22Rv1 (cell line): ENCODE results near the gene SEPTIN1.
"Not testable (repeated sequence)": the region's sequence is repeated elsewhere in the genome, so short reads cannot be mapped to it uniquely, and the experiment has no call there.

Experiments used
- ZFX ChIP-seq: fragments of 450-650 bp; IDR thresholded peaks from 2 replicates; pipeline ENCODE4 v1.6.1; 2017; ENCODE audit warnings: antibody characterized with exemption, borderline replicate concordance
- TF ChIP-seq, protein P1 (sequence below): fragments of 450-650 bp; IDR thresholded peaks from 2 replicates; pipeline ENCODE4 v1.5.1; 2017; ENCODE audit warnings: mild to moderate bottlenecking

- TF ChIP-seq, protein P1, sequence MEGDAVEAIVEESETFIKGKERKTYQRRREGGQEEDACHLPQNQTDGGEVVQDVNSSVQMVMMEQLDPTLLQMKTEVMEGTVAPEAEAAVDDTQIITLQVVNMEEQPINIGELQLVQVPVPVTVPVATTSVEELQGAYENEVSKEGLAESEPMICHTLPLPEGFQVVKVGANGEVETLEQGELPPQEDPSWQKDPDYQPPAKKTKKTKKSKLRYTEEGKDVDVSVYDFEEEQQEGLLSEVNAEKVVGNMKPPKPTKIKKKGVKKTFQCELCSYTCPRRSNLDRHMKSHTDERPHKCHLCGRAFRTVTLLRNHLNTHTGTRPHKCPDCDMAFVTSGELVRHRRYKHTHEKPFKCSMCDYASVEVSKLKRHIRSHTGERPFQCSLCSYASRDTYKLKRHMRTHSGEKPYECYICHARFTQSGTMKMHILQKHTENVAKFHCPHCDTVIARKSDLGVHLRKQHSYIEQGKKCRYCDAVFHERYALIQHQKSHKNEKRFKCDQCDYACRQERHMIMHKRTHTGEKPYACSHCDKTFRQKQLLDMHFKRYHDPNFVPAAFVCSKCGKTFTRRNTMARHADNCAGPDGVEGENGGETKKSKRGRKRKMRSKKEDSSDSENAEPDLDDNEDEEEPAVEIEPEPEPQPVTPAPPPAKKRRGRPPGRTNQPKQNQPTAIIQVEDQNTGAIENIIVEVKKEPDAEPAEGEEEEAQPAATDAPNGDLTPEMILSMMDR: not testable (repeated sequence)
- TF ChIP-seq ZFX: not testable (repeated sequence)
Observed at GRCh38 chr16:30341971-30342370, 40.4 kb downstream of the SEPTIN1 start.
